Tibial artery (tissue), 4 donors: ENCODE data around the gene INKA1.

ENCODE experiments used
- DNase-seq, 2 donors: peaks; one replicate each; pipeline ENCODE4 v3.0.0-alpha.2; 2019
- H3K27ac ChIP-seq, 2 donors: fragments of 200-600 bp; sonication (generic) in 1 of 2; 1 replicate in 1 of 2; 2 replicates in 1 of 2; pipeline ENCODE4 v1.5.1; 2018 to 2019; ENCODE audit warnings: mild to moderate bottlenecking in 1 of 2
- H3K27me3 ChIP-seq, 2 donors: fragments of 200-600 bp; sonication (generic) in 1 of 2; one replicate each; pipeline versions ENCODE4 v1.5.1 to v1.6.0; 2016 to 2019
- H3K36me3 ChIP-seq, 3 donors: fragments of 200-600 bp; sonication (generic) in 2 of 3; one replicate each; pipeline ENCODE4 v1.5.1; 2016 to 2019; ENCODE audit warnings: mild to moderate bottlenecking in 2 of 3
- H3K4me1 ChIP-seq, 4 donors: fragments of 200-600 bp; sonication (generic) in 2 of 4; 1 replicate in 3 of 4; 2 replicates in 1 of 4; pipeline ENCODE4 v1.5.1; 2016 to 2019
- H3K4me3 ChIP-seq, 2 donors: fragments of 200-600 bp; sonication (generic) in 1 of 2; 1 replicate in 1 of 2; 2 replicates in 1 of 2; pipeline ENCODE4 v1.5.1; 2018 to 2019; ENCODE audit warnings: mild to moderate bottlenecking in 2 of 2
- H3K9me3 ChIP-seq, 3 donors: fragments of 200-600 bp; sonication (generic) in 1 of 3; one replicate each; pipeline ENCODE4 v1.5.1; 2016 to 2019
- intact Hi-C: fragments of 100-400 bp; cut with DNase I; formaldehyde crosslinking; loops from one replicate; pipeline ENCODE4 v1.15.0; 2023; ENCODE audit warnings: low total_unique reads
- TF ChIP-seq, protein P1 (sequence below), 2 experiments: fragments of 200-600 bp in 1 of 2; fragments of 450-650 bp in 1 of 2; IDR thresholded peaks; one replicate each; pipeline ENCODE4 v1.5.1; 2017 to 2019; ENCODE audit warnings: antibody characterized with exemption in 2 of 2, mild to moderate bottlenecking in 1 of 2, moderate library complexity in 1 of 2

Gene INKA1

DNA sequence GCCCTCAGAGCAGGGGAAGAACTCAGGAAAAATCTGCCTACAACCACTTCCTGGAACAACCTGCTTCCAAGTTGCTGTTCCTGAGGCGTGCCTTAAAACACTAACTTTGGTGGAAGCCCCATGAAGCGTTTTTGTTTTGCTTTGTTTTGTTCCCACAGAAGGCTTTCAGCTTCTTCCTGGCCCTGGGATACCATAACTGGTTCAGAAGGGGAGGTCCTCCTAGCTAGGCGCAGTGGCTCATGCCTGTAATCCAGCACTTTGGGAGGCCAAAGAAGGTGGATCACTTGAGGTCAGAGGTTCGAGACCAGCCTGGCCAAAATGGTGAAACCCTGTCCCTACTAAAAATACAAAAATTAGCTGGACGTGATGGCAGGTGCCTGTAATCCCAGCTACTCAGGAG is 15.5 kb upstream of the INKA1 start:
- TF ChIP-seq, protein P1, sequence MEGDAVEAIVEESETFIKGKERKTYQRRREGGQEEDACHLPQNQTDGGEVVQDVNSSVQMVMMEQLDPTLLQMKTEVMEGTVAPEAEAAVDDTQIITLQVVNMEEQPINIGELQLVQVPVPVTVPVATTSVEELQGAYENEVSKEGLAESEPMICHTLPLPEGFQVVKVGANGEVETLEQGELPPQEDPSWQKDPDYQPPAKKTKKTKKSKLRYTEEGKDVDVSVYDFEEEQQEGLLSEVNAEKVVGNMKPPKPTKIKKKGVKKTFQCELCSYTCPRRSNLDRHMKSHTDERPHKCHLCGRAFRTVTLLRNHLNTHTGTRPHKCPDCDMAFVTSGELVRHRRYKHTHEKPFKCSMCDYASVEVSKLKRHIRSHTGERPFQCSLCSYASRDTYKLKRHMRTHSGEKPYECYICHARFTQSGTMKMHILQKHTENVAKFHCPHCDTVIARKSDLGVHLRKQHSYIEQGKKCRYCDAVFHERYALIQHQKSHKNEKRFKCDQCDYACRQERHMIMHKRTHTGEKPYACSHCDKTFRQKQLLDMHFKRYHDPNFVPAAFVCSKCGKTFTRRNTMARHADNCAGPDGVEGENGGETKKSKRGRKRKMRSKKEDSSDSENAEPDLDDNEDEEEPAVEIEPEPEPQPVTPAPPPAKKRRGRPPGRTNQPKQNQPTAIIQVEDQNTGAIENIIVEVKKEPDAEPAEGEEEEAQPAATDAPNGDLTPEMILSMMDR (IDR thresholded peaks at IDR 0.05), result no peak
- no peak for DNase-seq
- intact Hi-C loops, result loop anchor here (10.0 kb wide), 1 partner anchor 63 kb away; the partner anchor contains the start of gene GMPPB
- H3K4me3 ChIP-seq, result no peak overlapping the region
- peak overlapping the region; percentile 94 to 99 for H3K27ac ChIP-seq
- no peaks in the 10 kb centered on the region for H3K9me3 ChIP-seq
- no peaks in the 10 kb centered on the region for H3K27me3 ChIP-seq
- H3K4me1 ChIP-seq, result peaks cover 0 to 37% (median 23%) of the 10 kb centered on the region in 4 donors
- H3K36me3 ChIP-seq, result peaks cover 0 to 8% (median 6%) of the 10 kb centered on the region in 3 donors

DNA sequence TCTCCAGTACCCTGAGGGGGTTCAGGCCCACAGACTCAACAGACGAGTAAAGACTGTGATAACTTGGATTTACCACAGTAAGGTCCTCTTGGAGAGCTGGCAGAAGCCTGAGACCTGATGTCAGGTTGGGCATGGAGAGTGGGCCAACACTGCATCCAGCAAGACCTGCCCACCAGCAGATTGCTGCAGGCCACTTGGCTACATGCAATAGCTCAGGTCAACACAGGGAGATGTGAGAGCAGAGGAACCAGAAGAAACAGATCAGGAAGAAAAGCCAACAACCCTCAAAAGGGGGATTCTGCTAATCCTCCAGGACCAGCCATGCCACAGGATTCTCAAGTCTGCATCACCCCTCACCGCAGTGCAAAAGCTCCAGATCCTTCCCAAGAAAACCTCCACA is 15.0 kb upstream of the INKA1 start:
- peaks cover 0 to 4% (median 4%) of the 10 kb centered on the region in 3 donors for H3K36me3 ChIP-seq
- no peak overlapping the region for H3K27ac ChIP-seq
- H3K27me3 ChIP-seq, result no peaks in the 10 kb centered on the region
- peaks cover 0 to 32% (median 22%) of the 10 kb centered on the region in 4 donors for H3K4me1 ChIP-seq
- H3K9me3 ChIP-seq, result no peaks in the 10 kb centered on the region
- DNase-seq, result no peak
- H3K4me3 ChIP-seq, result no peak overlapping the region
- TF ChIP-seq, protein P1 (IDR thresholded peaks at IDR 0.05), result no peak
- intact Hi-C loops, result loop anchor here (10.0 kb wide), 1 partner anchor 63 kb away; the partner anchor contains the start of gene GMPPB

DNA sequence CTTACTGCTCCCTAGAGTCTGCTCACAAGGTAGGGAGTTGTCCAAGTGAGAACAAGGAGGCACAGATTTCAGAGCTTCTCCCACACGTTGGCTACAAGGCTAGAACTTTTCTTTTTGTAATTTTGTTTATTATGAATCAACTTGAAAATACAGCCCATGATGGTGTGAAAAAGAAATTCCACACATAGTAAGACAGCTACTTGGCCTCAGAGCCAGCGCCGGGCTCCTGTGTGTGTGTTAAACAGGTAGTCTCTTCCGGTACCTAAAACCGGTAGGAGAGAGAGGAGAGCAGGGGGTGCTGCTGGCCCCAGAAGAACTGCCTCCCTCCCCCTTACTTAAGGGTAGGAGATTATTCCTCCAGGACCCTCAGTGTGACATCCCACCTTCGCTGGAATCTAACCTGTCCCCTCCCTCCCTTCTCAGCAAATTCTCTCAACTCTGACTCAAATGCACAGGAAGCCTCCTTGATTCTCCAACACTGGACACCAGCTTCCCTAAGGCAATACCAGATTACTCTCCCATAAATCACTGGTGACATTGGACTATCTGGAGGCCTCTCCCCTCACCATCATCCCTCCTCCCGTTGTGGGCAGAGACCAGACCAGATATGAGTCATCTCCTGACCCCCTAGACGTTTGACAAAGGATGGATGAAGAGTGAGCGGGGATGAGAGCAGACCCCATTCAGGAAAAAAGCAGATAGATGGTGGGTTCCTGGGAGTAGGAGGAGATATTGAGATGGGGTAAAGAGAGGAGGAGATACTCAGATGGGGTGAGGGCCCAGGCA is 12.2 kb upstream of the INKA1 start:
- TF ChIP-seq, protein P1 (IDR thresholded peaks at IDR 0.05), result no peak
- Histone ChIP-seq H3K4me3 (no peak overlapping the region), H3K4me1 (peaks cover 0 to 8% (median 5%) of the 10 kb centered on the region in 4 donors), H3K36me3 (no peaks in the 10 kb centered on the region), H3K27ac (no peak overlapping the region), H3K27me3 (no peaks in the 10 kb centered on the region), H3K9me3 (no peaks in the 10 kb centered on the region)
- DNase-seq, result peak in 1 of 2 donors; percentile 37
- intact Hi-C loops, result no loop called here

DNA sequence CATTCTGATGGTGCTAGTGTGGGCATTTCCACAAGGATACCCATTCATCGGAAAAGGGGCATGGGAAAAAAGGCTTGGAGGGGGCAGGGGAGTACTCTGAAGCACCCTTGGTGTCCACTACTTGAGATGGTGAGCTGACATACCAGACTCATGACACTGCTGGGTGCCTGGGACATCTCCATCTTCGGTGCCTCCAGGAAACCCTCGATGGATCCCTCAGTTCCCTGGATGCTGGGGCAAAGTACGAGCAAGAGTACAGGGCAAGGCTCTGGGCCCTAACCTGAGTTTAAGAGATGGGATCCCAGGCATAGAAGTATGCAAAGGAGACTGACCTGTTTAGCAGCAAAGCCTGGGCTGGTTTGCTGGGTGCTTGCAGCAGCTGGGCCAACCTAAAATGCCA is 11.5 kb upstream of the INKA1 start:
- peaks cover 0 to 8% (median 5%) of the 10 kb centered on the region in 4 donors for H3K4me1 ChIP-seq
- intact Hi-C loops, result no loop called here
- no peak overlapping the region for H3K27ac ChIP-seq
- DNase-seq, result peak in 1 of 2 donors; percentile 35
- TF ChIP-seq, protein P1 (IDR thresholded peaks at IDR 0.05), result no peak
- no peak overlapping the region for H3K4me3 ChIP-seq
- no peaks in the 10 kb centered on the region for H3K9me3 ChIP-seq
- no peaks in the 10 kb centered on the region for H3K36me3 ChIP-seq
- H3K27me3 ChIP-seq, result no peaks in the 10 kb centered on the region

DNA sequence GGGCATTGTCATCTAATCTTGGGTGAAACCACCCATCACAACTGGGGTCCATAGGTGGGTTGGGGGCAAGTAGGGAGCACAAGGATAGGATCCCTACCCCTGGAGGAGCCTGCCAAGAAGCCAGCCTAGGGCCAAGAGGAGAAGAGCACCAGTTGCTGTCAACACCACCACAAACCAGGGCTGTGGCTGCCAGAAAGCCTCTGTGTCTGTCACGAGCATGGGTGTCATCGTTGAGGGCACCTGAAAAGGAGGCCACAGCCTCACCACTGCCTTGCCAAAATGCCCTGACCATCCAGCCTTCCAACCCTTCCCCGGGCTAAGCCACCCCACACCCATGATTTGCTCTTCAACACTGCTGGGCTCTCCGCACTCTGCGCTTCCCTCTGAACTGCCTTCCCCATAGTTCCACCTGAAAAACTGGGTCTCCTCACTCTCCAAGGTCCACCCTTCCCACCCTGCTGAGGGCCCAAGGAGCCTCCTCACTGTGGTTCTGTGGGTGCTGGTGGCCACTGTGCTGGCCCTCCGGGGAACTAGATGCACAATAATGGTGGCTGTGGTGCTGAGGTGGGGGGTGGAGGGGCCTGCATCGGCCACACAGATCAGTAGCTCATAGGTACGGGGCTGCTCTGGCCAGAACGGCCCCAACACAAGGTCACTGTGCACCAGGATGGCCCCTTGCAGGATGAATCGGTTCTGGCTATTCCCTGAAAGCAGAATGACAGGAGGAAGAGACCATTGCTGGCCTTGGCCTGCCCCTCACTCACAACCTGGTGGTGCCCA is 10.5 kb upstream of the INKA1 start:
- no peak overlapping the region for H3K4me3 ChIP-seq
- no peak overlapping the region for H3K27ac ChIP-seq
- intact Hi-C loops, result no loop called here
- H3K9me3 ChIP-seq, result no peaks in the 10 kb centered on the region
- no peaks in the 10 kb centered on the region for H3K27me3 ChIP-seq
- TF ChIP-seq, protein P1 (IDR thresholded peaks at IDR 0.05), result no peak
- H3K4me1 ChIP-seq, result no peaks in the 10 kb centered on the region
- H3K36me3 ChIP-seq, result no peaks in the 10 kb centered on the region
- DNase-seq, result peak in 1 of 2 donors; percentile 58
